ENCODE measurements around the gene GIPC3.

- TF ChIP-seq, protein P1, sequence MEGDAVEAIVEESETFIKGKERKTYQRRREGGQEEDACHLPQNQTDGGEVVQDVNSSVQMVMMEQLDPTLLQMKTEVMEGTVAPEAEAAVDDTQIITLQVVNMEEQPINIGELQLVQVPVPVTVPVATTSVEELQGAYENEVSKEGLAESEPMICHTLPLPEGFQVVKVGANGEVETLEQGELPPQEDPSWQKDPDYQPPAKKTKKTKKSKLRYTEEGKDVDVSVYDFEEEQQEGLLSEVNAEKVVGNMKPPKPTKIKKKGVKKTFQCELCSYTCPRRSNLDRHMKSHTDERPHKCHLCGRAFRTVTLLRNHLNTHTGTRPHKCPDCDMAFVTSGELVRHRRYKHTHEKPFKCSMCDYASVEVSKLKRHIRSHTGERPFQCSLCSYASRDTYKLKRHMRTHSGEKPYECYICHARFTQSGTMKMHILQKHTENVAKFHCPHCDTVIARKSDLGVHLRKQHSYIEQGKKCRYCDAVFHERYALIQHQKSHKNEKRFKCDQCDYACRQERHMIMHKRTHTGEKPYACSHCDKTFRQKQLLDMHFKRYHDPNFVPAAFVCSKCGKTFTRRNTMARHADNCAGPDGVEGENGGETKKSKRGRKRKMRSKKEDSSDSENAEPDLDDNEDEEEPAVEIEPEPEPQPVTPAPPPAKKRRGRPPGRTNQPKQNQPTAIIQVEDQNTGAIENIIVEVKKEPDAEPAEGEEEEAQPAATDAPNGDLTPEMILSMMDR (IDR thresholded peaks at IDR 0.05) = no peak
- no peak for TF ChIP-seq POLR2A (IDR thresholded peaks at IDR 0.05)
Measured at GRCh38 chr19:3593156-3593555, 7.9 kb downstream of the GIPC3 start.
